DMS114 treated with DMSO at 0.1 percent for 48 hours (cell line): ENCODE measurements around the gene RERE.

Source experiments
- DNase-seq: peaks from one replicate; lab custom pipeline; 2025; ENCODE audit not compliant: unreplicated experiment; lab: John Stamatoyannopoulos, UW

RERE gene

GRCh38 chr1:8721679-8722324 lies 95.6 kb downstream of the RERE start:
- no peak for DNase-seq

- no peak for DNase-seq
These were observed 97.1 kb downstream of the RERE start for GRCh38 chr1:8720347-8720746.

- DNase-seq: no peak
These were observed 98.5 kb downstream of the RERE start for GRCh38 chr1:8718850-8719361.

- no peak for DNase-seq
These were observed 100.3 kb downstream of the RERE start for GRCh38 chr1:8717148-8717547.

- no peak for DNase-seq
These were observed 101.2 kb downstream of the RERE start for GRCh38 chr1:8716238-8716637.

- no peak for DNase-seq
These were observed 103.3 kb downstream of the RERE start for GRCh38 chr1:8714173-8714572.

GRCh38 chr1:8712413-8713231 lies 104.8 kb downstream of the RERE start:
- DNase-seq: peak; percentile 98

GRCh38 chr1:8711873-8712412 lies 105.5 kb downstream of the RERE start:
- DNase-seq: no peak

GRCh38 chr1:8711151-8711550 lies 106.3 kb downstream of the RERE start:
- DNase-seq: no peak

GRCh38 chr1:8708259-8708658 lies 109.2 kb downstream of the RERE start:
- no peak for DNase-seq

- peak; percentile 95 for DNase-seq
These were observed 110.4 kb downstream of the RERE start for GRCh38 chr1:8706995-8707396.

GRCh38 chr1:8706291-8706690 lies 111.1 kb downstream of the RERE start:
- no peak for DNase-seq

- no peak for DNase-seq
These were observed 112.5 kb downstream of the RERE start for GRCh38 chr1:8704866-8705506.

- peak; percentile 93 for DNase-seq
These were observed 114.3 kb downstream of the RERE start for GRCh38 chr1:8702850-8703810.

GRCh38 chr1:8702472-8702849 lies 115.0 kb downstream of the RERE start:
- no peak for DNase-seq

- DNase-seq: peak; percentile 65
These were observed 115.5 kb downstream of the RERE start for GRCh38 chr1:8701794-8702471.

GRCh38 chr1:8699679-8700078 lies 117.8 kb downstream of the RERE start:
- no peak for DNase-seq

- DNase-seq: no peak
These were observed 118.4 kb downstream of the RERE start for GRCh38 chr1:8698937-8699447.

GRCh38 chr1:8698012-8698630 lies 119.3 kb downstream of the RERE start:
- DNase-seq: no peak
